ENCODE data around the gene FOSB. TPM values are rescaled to one million over a fixed set of nuclear protein-coding genes. Genes with fewer than 3 reads are reported as not detected.

Gene FOSB
- total and polyA plus RNA-seq, 9 of the 15 experiments (the other 6 are each of a cell fraction or from before 2014, with no cell fraction given) = 0.11 to 2.7 (median 0.73) TPM

DNA sequence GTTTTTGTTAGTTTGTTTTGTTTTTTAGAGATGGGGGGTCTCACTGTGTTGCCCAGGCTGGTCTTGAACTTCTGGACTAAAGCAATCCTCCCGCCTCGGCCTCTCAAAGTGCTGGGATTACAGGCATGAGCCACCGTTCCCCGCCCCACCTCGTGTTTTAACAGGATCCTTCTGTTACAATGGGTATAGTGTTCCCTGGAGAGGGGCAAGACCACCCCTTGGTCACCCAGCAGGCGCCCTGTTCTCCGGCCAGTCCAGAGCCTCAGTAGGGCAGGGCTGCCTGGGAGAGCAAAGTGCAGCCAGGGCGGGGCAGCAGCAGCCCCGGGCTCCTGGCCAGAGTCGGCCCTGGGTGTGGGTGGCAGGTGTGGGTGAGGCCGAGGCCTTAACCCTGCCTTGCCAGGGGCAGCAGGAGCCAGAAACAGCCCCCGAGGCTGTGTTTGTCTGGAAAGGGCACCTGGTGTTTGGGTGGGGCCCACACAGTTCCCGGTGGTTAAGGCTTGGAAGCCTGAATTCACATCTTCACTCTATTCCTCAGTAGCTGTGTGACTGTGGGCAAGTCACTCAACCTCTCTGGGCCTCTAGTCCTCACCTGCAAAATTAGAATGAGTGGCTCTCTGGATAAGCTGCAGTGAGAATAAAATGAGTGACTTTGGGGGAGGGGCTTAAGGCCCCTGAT is 46.7 kb downstream of the FOSB start (continued):
- TF ChIP-seq NFIC (IDR thresholded peaks at IDR 0.05) (no peak), POLR2G (IDR thresholded peaks at IDR 0.05; ENCODE audit: low read depth, low read length) (peak; percentile 66), RCOR1 (IDR thresholded peaks at IDR 0.05; ENCODE audit: borderline replicate concordance in 1 of 2, low read depth in 2 of 2, low read length in 2 of 2) (peak in 1 of 2 experiments; percentile 50; a peak in 2 of 4 replicates), HSF4 (CRISPR knock-in tag; IDR thresholded peaks at IDR 0.05; ENCODE audit: borderline replicate concordance) (no peak), EP400 (IDR thresholded peaks at IDR 0.05) (no peak), NCOR1 (IDR thresholded peaks at IDR 0.05) (no peak), ADNP (tag; IDR thresholded peaks at IDR 0.05) (peak; percentile 91), DPF2 (IDR thresholded peaks at IDR 0.05) (no peak), MTA3 (IDR thresholded peaks at IDR 0.05; ENCODE audit: borderline replicate concordance) (no peak), TEAD1 (CRISPR knock-in tag; IDR thresholded peaks at IDR 0.05) (no peak), KDM1A (IDR thresholded peaks at IDR 0.05) (peak; percentile 59 to 76; a peak in 2 of 4 replicates), E2F3 (CRISPR knock-in tag; IDR thresholded peaks at IDR 0.05) (no peak), FOXA3 (CRISPR knock-in tag; conservative IDR thresholded peaks at IDR 0.05 in 1 of 2, IDR thresholded peaks at IDR 0.05 in 1 of 2) (no peak), LARP7 (IDR thresholded peaks at IDR 0.05) (no peak), BCL6 (CRISPR knock-in tag; IDR thresholded peaks at IDR 0.05) (no peak), XRCC5 (IDR thresholded peaks at IDR 0.05; ENCODE audit: low read depth, low read length) (no peak), GABPB1 (CRISPR knock-in tag; IDR thresholded peaks at IDR 0.05) (no peak), JUNB (CRISPR knock-in tag; conservative IDR thresholded peaks at IDR 0.05) (no peak)
- TF ChIP-seq, protein P1, sequence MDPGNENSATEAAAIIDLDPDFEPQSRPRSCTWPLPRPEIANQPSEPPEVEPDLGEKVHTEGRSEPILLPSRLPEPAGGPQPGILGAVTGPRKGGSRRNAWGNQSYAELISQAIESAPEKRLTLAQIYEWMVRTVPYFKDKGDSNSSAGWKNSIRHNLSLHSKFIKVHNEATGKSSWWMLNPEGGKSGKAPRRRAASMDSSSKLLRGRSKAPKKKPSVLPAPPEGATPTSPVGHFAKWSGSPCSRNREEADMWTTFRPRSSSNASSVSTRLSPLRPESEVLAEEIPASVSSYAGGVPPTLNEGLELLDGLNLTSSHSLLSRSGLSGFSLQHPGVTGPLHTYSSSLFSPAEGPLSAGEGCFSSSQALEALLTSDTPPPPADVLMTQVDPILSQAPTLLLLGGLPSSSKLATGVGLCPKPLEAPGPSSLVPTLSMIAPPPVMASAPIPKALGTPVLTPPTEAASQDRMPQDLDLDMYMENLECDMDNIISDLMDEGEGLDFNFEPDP (CRISPR knock-in tag; IDR thresholded peaks at IDR 0.05) = no peak
- TF ChIP-seq, protein P2, sequence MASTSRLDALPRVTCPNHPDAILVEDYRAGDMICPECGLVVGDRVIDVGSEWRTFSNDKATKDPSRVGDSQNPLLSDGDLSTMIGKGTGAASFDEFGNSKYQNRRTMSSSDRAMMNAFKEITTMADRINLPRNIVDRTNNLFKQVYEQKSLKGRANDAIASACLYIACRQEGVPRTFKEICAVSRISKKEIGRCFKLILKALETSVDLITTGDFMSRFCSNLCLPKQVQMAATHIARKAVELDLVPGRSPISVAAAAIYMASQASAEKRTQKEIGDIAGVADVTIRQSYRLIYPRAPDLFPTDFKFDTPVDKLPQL (IDR thresholded peaks at IDR 0.05; ENCODE audit: extremely low read depth, insufficient read length) = no peak
- TF ChIP-seq, protein P3, sequence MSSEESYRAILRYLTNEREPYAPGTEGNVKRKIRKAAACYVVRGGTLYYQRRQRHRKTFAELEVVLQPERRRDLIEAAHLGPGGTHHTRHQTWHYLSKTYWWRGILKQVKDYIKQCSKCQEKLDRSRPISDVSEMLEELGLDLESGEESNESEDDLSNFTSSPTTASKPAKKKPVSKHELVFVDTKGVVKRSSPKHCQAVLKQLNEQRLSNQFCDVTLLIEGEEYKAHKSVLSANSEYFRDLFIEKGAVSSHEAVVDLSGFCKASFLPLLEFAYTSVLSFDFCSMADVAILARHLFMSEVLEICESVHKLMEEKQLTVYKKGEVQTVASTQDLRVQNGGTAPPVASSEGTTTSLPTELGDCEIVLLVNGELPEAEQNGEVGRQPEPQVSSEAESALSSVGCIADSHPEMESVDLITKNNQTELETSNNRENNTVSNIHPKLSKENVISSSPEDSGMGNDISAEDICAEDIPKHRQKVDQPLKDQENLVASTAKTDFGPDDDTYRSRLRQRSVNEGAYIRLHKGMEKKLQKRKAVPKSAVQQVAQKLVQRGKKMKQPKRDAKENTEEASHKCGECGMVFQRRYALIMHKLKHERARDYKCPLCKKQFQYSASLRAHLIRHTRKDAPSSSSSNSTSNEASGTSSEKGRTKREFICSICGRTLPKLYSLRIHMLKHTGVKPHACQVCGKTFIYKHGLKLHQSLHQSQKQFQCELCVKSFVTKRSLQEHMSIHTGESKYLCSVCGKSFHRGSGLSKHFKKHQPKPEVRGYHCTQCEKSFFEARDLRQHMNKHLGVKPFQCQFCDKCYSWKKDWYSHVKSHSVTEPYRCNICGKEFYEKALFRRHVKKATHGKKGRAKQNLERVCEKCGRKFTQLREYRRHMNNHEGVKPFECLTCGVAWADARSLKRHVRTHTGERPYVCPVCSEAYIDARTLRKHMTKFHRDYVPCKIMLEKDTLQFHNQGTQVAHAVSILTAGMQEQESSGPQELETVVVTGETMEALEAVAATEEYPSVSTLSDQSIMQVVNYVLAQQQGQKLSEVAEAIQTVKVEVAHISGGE (CRISPR knock-in tag; IDR thresholded peaks at IDR 0.05) = no peak
